ENCODE results near the gene SNHG17. TPM values are rescaled to one million over a fixed set of nuclear protein-coding genes. Genes with fewer than 3 reads are reported as not detected.
A peak's percentile ranks its signal among the peaks of the same experiment; 100 is the strongest.

Gene SNHG17
- total and polyA plus RNA-seq, 9 of the 15 experiments (the other 6 are each of a cell fraction or from before 2014, with no cell fraction given): 29.8 to 106 (median 57.7) TPM

DNA sequence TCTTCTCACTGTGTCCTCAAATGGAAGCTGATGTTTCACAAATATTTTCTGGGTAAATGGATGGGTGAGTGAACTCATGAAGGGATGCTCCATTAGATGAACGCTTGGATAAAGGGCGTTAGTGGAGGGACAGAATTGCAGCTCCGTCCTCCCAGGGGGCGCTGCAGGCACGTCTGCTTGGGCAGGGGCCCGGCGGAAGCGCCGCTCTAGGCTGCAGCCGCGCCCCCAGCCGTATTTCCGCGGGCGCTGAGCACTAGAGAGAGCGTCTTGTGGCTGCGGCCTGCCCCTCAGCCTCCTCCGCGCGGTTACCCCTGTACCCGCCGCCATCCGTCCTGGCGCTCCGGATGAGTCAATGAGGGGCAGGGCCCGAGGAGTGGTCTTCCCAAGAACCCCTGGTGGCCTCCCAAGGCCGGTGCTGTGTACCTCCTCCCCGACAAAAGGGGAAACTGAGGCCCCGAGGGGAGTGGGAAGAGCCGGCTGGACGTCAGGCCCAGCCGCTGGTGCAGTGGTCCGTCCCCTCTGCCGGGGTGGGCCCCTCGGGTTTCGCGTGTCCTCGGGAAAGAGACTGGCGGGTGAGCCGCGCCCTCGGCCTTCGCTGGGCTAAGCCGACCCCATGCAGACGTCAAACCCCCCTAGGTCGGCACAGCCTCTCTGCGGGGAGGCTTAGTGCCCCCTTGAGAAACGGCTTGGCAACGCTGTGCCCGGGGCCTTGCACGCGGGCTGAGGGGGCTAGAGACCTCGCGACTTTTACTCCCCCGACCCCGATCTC is 11.5 kb upstream of the SNHG17 start (continued):
- TF ChIP-seq RREB1 (CRISPR knock-in tag; IDR thresholded peaks at IDR 0.05) (0 out of 2 replicates have a peak, but pooled peaks have one; percentile 25), MYNN (IDR thresholded peaks at IDR 0.05) (peak; percentile 13; the same call in 1 of the 2 replicates), MYNN (CRISPR knock-in tag; IDR thresholded peaks at IDR 0.05) (no peak), ZNF384 (IDR thresholded peaks at IDR 0.05; ENCODE audit: low read depth, low read length) (peak; percentile 27; the same call in 1 of the 2 replicates), MEIS2 (IDR thresholded peaks at IDR 0.05; ENCODE audit: partially characterized antibody) (no peak), STAT5B (CRISPR knock-in tag; IDR thresholded peaks at IDR 0.05) (no peak), PHB2 (IDR thresholded peaks at IDR 0.05; ENCODE audit: low read depth) (no peak), BRF1 (IDR thresholded peaks at IDR 0.05; ENCODE audit: borderline replicate concordance, extremely low read depth, insufficient read length) (no peak), ZNF24 (IDR thresholded peaks at IDR 0.05) (peak; percentile 71), NCOA2 (IDR thresholded peaks at IDR 0.05; ENCODE audit: partially characterized antibody in 2 of 2) (no peak), EGR1 (conservative IDR thresholded peaks at IDR 0.05) (peak; percentile 45)
- TF ChIP-seq, protein P1, sequence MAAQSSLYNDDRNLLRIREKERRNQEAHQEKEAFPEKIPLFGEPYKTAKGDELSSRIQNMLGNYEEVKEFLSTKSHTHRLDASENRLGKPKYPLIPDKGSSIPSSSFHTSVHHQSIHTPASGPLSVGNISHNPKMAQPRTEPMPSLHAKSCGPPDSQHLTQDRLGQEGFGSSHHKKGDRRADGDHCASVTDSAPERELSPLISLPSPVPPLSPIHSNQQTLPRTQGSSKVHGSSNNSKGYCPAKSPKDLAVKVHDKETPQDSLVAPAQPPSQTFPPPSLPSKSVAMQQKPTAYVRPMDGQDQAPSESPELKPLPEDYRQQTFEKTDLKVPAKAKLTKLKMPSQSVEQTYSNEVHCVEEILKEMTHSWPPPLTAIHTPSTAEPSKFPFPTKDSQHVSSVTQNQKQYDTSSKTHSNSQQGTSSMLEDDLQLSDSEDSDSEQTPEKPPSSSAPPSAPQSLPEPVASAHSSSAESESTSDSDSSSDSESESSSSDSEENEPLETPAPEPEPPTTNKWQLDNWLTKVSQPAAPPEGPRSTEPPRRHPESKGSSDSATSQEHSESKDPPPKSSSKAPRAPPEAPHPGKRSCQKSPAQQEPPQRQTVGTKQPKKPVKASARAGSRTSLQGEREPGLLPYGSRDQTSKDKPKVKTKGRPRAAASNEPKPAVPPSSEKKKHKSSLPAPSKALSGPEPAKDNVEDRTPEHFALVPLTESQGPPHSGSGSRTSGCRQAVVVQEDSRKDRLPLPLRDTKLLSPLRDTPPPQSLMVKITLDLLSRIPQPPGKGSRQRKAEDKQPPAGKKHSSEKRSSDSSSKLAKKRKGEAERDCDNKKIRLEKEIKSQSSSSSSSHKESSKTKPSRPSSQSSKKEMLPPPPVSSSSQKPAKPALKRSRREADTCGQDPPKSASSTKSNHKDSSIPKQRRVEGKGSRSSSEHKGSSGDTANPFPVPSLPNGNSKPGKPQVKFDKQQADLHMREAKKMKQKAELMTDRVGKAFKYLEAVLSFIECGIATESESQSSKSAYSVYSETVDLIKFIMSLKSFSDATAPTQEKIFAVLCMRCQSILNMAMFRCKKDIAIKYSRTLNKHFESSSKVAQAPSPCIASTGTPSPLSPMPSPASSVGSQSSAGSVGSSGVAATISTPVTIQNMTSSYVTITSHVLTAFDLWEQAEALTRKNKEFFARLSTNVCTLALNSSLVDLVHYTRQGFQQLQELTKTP (IDR thresholded peaks at IDR 0.05; ENCODE audit: low read depth in 1 of 2, partially characterized antibody in 2 of 2): peak in 1 of 2 experiments; percentile 49
- TF ChIP-seq, protein P2, sequence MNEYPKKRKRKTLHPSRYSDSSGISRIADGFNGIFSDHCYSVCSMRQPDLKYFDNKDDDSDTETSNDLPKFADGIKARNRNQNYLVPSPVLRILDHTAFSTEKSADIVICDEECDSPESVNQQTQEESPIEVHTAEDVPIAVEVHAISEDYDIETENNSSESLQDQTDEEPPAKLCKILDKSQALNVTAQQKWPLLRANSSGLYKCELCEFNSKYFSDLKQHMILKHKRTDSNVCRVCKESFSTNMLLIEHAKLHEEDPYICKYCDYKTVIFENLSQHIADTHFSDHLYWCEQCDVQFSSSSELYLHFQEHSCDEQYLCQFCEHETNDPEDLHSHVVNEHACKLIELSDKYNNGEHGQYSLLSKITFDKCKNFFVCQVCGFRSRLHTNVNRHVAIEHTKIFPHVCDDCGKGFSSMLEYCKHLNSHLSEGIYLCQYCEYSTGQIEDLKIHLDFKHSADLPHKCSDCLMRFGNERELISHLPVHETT (CRISPR knock-in tag; conservative IDR thresholded peaks at IDR 0.05 in 1 of 2, IDR thresholded peaks at IDR 0.05 in 1 of 2): peak in 1 of 2 experiments; percentile 76; a peak in 1 of 4 replicates

All from K562 (cell line).